HCT116 (cell line): ENCODE data around the gene IFITM2. TPM values are rescaled to one million over a fixed set of nuclear protein-coding genes. Genes with fewer than 3 reads are reported as not detected.
"Not testable (repeated sequence)": the region's sequence is repeated elsewhere in the genome, so short reads cannot be mapped to it uniquely, and the experiment has no call there.

ENCODE experiments used
- ATAC-seq: fragments of 200-7000 bp; cut with Tn5 transposase; 2 replicates; pipeline ENCODE4 v1.9.1; 2020; ENCODE audit warnings: mild to moderate bottlenecking, moderate library complexity
- BruUV-seq: library from RNA; stranded (reverse); fragments of 400-500 nt; replicated peaks from 2 replicates; lab custom pipeline; 2021; lab: Mats Ljungman, UMichigan
- CTCF ChIA-PET: fragments of 300-600 bp; sonication (Branson Sonifier 250); formaldehyde crosslinking; loops from one replicate; lab custom pipeline; 2021; ENCODE audit warnings: antibody characterized with exemption; lab: Charles Lee
- POLR2A ChIA-PET: fragments of 300-600, 350-600 bp; sonication (Branson Sonifier 250); formaldehyde crosslinking; loops from one replicate; lab custom pipeline; 2021; ENCODE audit warnings: antibody characterized with exemption; lab: Charles Lee
- RAD21 ChIA-PET, 2 experiments: fragments of 300-600 bp; sonication (Branson Sonifier 250); formaldehyde crosslinking; loops; one replicate each; lab custom pipeline; 2023; ENCODE audit warnings: low total read pairs in 2 of 2; ENCODE audit not compliant: uncharacterized antibody in 2 of 2, unreplicated experiment in 2 of 2, low non-redundant PET in 1 of 2; lab: Charles Lee
- DNase-seq: peaks from one replicate; pipeline ENCODE4 v3.0.0-alpha.2; 2010; ENCODE audit warnings: low read depth, low spot score
- H2AFZ ChIP-seq: fragments of 200-600 bp; shearing (Covaris generic), sonication (generic); 2 replicates; pipeline ENCODE4 v1.6.1; 2017; ENCODE audit warnings: low read depth, mixed run types, mixed read lengths, antibody characterized with exemption, low read length; ENCODE audit not compliant: poor library complexity, severe bottlenecking
- H3K27ac ChIP-seq: 2 replicates; pipeline ENCODE4 v1.5.1; 2012; ENCODE audit warnings: low read depth, low read length
- H3K27me3 ChIP-seq: fragments of 200-600 bp; sonication (generic); 2 replicates; pipeline ENCODE4 v1.6.1; 2016; ENCODE audit warnings: mixed run types, low read length, mixed read lengths; ENCODE audit not compliant: insufficient read depth
- H3K36me3 ChIP-seq, 2 experiments: fragments of 200-500 bp in 1 of 2; fragments of 200-600 bp in 1 of 2; sonication (Bioruptor generic) in 1 of 2; sonication (generic) in 1 of 2; 2 replicates each; pipeline versions ENCODE4 v1.5.1 to v1.6.1; 2014 to 2016; ENCODE audit warnings: low read length in 2 of 2, inconsistent platforms in 1 of 2, mixed read lengths in 1 of 2, mixed run types in 1 of 2; ENCODE audit not compliant: insufficient read depth in 2 of 2, control insufficient read depth in 1 of 2
- H3K4me1 ChIP-seq, 2 experiments: fragments of 200-600 bp in 1 of 2; sonication (generic) in 1 of 2; 2 replicates each; pipeline versions ENCODE4 v1.5.1 to v1.6.1; 2012 to 2017; ENCODE audit warnings: low read length in 2 of 2, inconsistent platforms in 1 of 2, mild to moderate bottlenecking in 1 of 2, mixed read lengths in 1 of 2, mixed run types in 1 of 2, moderate library complexity in 1 of 2; ENCODE audit not compliant: insufficient read depth in 2 of 2, control insufficient read depth in 1 of 2
- H3K4me2 ChIP-seq: fragments of 200-600 bp; sonication (generic); 2 replicates; pipeline ENCODE4 v1.6.1; 2017; ENCODE audit warnings: mixed run types, low read length, mixed read lengths
- H3K4me3 ChIP-seq, 2 experiments: fragments of 200-600 bp in 1 of 2; sonication (generic) in 1 of 2; replicated peaks in 1 of 2; 2 replicates each; pipeline ENCODE4 v1.5.1; 2011 to 2016; ENCODE audit warnings: low read length in 2 of 2, control low read depth in 1 of 2, low read depth in 1 of 2, mild to moderate bottlenecking in 1 of 2, mixed read lengths in 1 of 2, mixed run types in 1 of 2
- H3K79me2 ChIP-seq: fragments of 200-600 bp; sonication (generic); 2 replicates; pipeline ENCODE4 v1.6.1; 2017; ENCODE audit warnings: mild to moderate bottlenecking, mixed run types, low read length, moderate library complexity, mixed read lengths; ENCODE audit not compliant: insufficient read depth
- H3K9ac ChIP-seq: fragments of 200-600 bp; sonication (generic); 2 replicates; pipeline ENCODE4 v1.6.1; 2016; ENCODE audit warnings: low read length, mixed read lengths
- H3K9me2 ChIP-seq: fragments of 200-600 bp; sonication (generic), shearing (Covaris generic); 2 replicates; pipeline ENCODE4 v1.6.1; 2017; ENCODE audit warnings: mixed run types, mild to moderate bottlenecking, moderate library complexity; ENCODE audit not compliant: insufficient read depth
- H3K9me3 ChIP-seq, 2 experiments: fragments of 200-500 bp in 1 of 2; fragments of 200-600 bp in 1 of 2; sonication (Bioruptor generic) in 1 of 2; sonication (generic) in 1 of 2; 2 replicates each; pipeline ENCODE4 v1.6.1; 2014 to 2017; ENCODE audit warnings: low read length in 2 of 2, mixed read lengths in 2 of 2, inconsistent platforms in 1 of 2, low read depth in 1 of 2, mild to moderate bottlenecking in 1 of 2, mixed run types in 1 of 2, moderate library complexity in 1 of 2; ENCODE audit not compliant: control insufficient read depth in 1 of 2, insufficient read depth in 1 of 2
- H4K20me1 ChIP-seq: fragments of 200-600 bp; sonication (generic), shearing (Covaris generic); 2 replicates; pipeline ENCODE4 v1.6.1; 2017; ENCODE audit warnings: mixed run types, mild to moderate bottlenecking, moderate library complexity; ENCODE audit not compliant: insufficient read depth
- EZH2phosphoT487 ChIP-seq: fragments of 200-600 bp; IDR thresholded peaks from 2 replicates; pipeline ENCODE4 v1.6.1; 2018; ENCODE audit warnings: antibody characterized with exemption, borderline replicate concordance
- MAX ChIP-seq: IDR thresholded peaks from 2 replicates; pipeline ENCODE4 v1.6.1; 2012
- SIN3A ChIP-seq: IDR thresholded peaks from 2 replicates; pipeline ENCODE4 v1.6.1; 2012; ENCODE audit warnings: low read depth
- SRF ChIP-seq: IDR thresholded peaks from 2 replicates; pipeline ENCODE4 v1.6.1; 2012; ENCODE audit warnings: low read depth
- intact Hi-C: fragments of 100-400 bp; cut with micrococcal nuclease; formaldehyde crosslinking; loops from 2 replicates; pipeline ENCODE4 v1.10.0; 2022
- total RNA-seq: library from RNA; stranded (reverse); gene quantifications from one replicate; pipeline ENCODE4 v1.2.1, GENCODE V29; 2021; ENCODE audit not compliant: unreplicated experiment

IFITM2 gene
- total RNA-seq, 1 experiment from 2014 or later = 106 TPM

GRCh38 chr11:267491-267994, 40.1 kb upstream of the IFITM2 start:
- ChIA-PET RAD21 (interaction anchor here in 1 of 2 experiments (0.6 kb wide), 1 partner anchor 17 kb away, joined by 9 read pairs; no protein-coding TSS in a partner anchor), POLR2A (no interaction called here), CTCF (interaction anchor here (1.1 kb wide), 1 partner anchor 17 kb away, joined by 3 read pairs; no protein-coding TSS in a partner anchor)
- H3K9ac ChIP-seq = no peak overlapping the region
- intact Hi-C loops = no loop called here
- H3K4me3 ChIP-seq = no peak overlapping the region
- H3K9me2 ChIP-seq = no peaks in the 10 kb centered on the region
- H3K27ac ChIP-seq = peak overlapping the region; percentile 31; the same call in 1 of the 2 replicates
- H3K36me3 ChIP-seq = no peaks in the 10 kb centered on the region
- TF ChIP-seq SRF (no peak), MAX (no peak; the same call in 1 of the 2 replicates), SIN3A (no peak), EZH2phosphoT487 (no peak)
- no TSS peak for BruUV-seq
- H3K27me3 ChIP-seq = no peaks in the 10 kb centered on the region
- no peaks in the 10 kb centered on the region for H3K9me3 ChIP-seq
- H2AFZ ChIP-seq = peak overlapping the region; percentile 61
- no peak for DNase-seq
- H4K20me1 ChIP-seq = no peaks in the 10 kb centered on the region
- peak; percentile 65 for ATAC-seq
- H3K79me2 ChIP-seq = no peaks in the 10 kb centered on the region
- H3K4me2 ChIP-seq = peak overlapping the region; percentile 25; the same call in 1 of the 2 replicates
- H3K4me1 ChIP-seq = peaks cover 8 to 12% of the 10 kb centered on the region in 2 experiments

DNA sequence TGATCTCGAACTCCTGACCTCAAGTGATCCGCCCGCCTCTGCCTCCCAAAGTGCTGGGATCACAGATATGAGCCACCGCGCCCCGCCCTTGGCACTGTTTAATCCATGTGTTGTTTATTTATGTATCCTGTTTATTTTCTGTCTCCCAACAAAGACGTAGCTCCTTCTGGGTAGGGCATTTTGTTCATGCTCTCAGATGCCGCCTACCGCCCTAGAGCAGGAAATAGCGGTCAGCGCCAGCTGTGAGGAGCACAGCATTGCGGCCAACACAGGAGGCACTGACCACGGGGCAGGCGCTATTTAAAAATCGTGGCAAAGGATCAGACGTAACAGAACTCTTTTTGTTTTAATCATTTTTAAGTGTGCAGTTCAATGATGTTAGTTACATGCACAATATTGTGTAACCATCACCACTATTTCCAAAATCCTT, 38.9 kb upstream of the IFITM2 start:
- not testable (repeated sequence) for ATAC-seq, H3K27ac ChIP-seq

More for the DNA sequence above, 38.9 kb upstream of the IFITM2 start:
- CTCF ChIA-PET, H3K4me2 ChIP-seq, BruUV-seq, H3K9me3 ChIP-seq, H2AFZ ChIP-seq, H3K4me3 ChIP-seq, H3K9ac ChIP-seq, H3K36me3 ChIP-seq, RAD21 ChIA-PET, intact Hi-C loops, DNase-seq, H3K27me3 ChIP-seq, H4K20me1 ChIP-seq, H3K79me2 ChIP-seq, POLR2A ChIA-PET, H3K9me2 ChIP-seq: not testable (repeated sequence)
- peaks cover 8 to 12% of the 10 kb centered on the region in 2 experiments for H3K4me1 ChIP-seq
